Smooth muscle cell of the umbilical artery (primary cell): ENCODE data around the gene ASPHD2. TPM values are rescaled to one million over a fixed set of nuclear protein-coding genes. Genes with fewer than 3 reads are reported as not detected.

Experiments used
- total RNA-seq: library from RNA; depleted of rRNA; stranded (reverse); fragments of >200 nt; gene quantifications from 2 replicates; pipeline ENCODE4 v1.2.3, GENCODE V29; 2014

ASPHD2 gene
- total RNA-seq: 2.1 and 2.3 TPM in 2 replicates

GRCh38 chr22:26428515-26429457, at the start of gene ASPHD2:
Gene ASPHD2 (plus strand): TSS chr22:26429260. CDS start chr22:26433616, 4,356 bp downstream.

GRCh38 chr22:26483439-26484359, 54.6 kb downstream of the ASPHD2 start, which contains the start of the genes HPS4 and SRRD:
Gene HPS4 (minus strand): TSS chr22:26483783. CDS start chr22:26481762, 2,021 bp downstream.
Gene SRRD (plus strand): TSS chr22:26483877. CDS start chr22:26483891, 14 bp downstream.

Other genes starting within 250 kb of the ASPHD2 start
- gene HPS4, start 54.5 kb downstream of the ASPHD2 start, total RNA-seq: 29.1 and 33.9 TPM in 2 replicates
- gene SRRD, start 54.6 kb downstream of the ASPHD2 start, total RNA-seq: 13.1 and 16.0 TPM in 2 replicates
- gene TFIP11, start 83.2 kb downstream of the ASPHD2 start, total RNA-seq: 33.0 and 42.4 TPM in 2 replicates
- gene TPST2, start 160.9 kb downstream of the ASPHD2 start, total RNA-seq: 41.3 and 66.4 TPM in 2 replicates
- not detected in 2 replicates for gene CRYBB1, start 188.8 kb downstream of the ASPHD2 start, total RNA-seq
- gene CRYBA4, start 192.7 kb downstream of the ASPHD2 start, total RNA-seq: not detected in 2 replicates
- 1.0 and 1.2 TPM in 2 replicates for gene MIAT, start 228.3 kb downstream of the ASPHD2 start, total RNA-seq